ENCODE results near the gene CD2AP. TPM values are rescaled to one million over a fixed set of nuclear protein-coding genes. Genes with fewer than 3 reads are reported as not detected.

CD2AP gene
- total RNA-seq, 1 donor from 2014 or later, result 26.3 TPM

DNA sequence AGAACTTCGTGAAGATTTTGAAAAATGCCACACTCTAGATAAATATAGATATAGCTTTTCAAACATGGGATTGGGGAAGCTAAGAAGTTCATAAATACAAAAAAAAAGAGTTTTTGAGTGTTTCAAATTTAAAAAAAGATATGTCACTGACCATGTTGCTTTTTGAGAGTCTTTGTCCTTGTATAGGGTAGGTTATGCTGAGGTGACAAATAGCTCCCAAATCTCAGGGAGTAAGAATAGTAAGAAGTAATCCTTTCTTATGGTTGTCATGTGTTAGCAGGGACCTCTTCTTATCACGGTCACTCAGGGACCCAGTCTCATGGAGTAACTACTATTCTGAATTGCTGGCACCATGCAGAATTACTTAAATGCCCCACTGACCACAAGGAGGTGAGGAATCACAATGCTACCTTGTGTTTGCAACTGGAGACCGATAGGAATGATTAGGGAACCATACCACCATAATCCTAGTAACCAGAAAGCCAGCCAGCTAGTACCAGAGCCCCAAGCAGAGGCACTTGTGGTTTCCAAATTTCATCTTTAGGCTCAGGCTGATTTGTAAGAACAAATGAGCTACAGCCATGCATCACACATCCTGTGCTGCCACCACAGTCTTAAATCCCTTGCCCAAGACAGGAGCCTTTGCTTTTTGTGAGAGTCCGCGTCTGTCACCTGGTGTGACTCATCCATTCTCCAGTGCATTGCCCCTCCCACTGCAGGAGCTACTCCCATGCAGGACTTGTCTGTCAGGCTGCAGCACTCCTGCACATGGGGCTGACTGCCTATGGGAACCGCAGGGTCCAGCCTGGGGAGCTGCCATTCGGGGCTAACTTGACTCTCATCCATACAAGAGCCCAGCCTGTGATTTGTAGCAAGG, 178.4 kb downstream of the CD2AP start:
- Mint-ChIP-seq H3K36me3 (ENCODE audit: low read depth) (no peaks in the 10 kb centered on the region), H3K27me3 (peaks cover 6% of the 10 kb centered on the region), H3K27ac (no peak overlapping the region), H3K9me3 (no peaks in the 10 kb centered on the region), H3K4me1 (peaks cover 7% of the 10 kb centered on the region), H3K4me3 (no peak overlapping the region)
- DNase-seq, result peak; percentile 83
- intact Hi-C loops (cut with micrococcal nuclease), result no loop called here

DNA sequence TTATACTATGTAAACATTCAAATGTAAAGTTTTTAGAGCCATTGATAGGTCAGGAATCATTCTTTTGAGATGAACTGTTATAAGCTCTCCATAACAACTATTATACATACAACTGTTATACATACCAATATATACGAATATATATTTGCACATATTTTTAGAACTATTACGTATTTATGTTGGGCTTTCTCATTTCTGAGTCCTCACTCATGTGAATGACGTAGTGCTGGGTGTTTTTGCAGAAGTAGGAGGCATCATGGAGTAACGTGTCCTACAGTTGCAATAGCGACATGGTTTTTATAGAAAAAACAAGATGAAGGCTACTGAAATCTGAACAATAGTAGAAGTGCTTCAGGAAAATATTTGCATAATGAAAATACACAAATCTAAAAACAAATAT, 184.4 kb downstream of the CD2AP start:
- Mint-ChIP-seq H3K27ac (no peak overlapping the region), H3K36me3 (ENCODE audit: low read depth) (no peaks in the 10 kb centered on the region), H3K27me3 (peaks cover 22% of the 10 kb centered on the region), H3K4me1 (no peaks in the 10 kb centered on the region), H3K9me3 (no peaks in the 10 kb centered on the region), H3K4me3 (no peak overlapping the region)
- DNase-seq, result no peak
- intact Hi-C loops (cut with micrococcal nuclease), result no loop called here

DNA sequence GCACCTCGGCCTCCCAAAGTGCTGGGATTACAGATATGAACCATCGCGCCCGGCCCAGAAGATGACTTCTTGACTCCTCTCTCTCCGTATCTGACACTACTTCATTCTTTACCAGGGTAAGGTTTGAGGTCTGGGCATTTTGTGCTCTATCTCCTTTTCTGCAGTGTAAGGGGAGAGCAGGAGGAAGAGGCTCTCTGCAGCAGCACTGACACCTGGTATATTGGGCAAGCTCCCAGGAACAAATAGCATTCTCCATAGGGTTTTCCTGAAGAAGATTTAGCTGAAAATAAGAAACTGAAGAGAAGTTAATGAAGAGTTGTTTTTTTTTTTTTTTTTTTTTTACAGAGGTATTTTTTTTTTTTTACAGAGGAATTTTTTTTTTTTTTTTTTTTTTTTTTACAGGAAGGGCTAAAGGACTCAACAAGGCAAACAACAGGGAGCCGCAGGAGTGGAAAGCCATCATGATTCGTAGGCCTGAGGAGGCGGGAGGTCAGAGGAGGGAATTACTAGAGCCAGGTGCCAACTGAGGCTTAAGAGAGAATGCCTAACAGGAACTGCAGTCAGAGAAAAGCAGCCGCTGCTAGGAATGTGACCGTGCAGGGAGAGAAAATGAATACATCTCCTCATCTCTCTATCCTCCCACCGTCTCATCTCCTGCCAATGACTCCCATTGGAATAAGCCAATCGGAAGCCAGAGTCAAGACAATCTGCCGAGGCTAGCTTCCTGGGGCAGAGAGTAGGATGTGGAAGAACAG, 186.1 kb downstream of the CD2AP start:
- H3K27ac Mint-ChIP-seq, result no peak overlapping the region
- no peaks in the 10 kb centered on the region for H3K9me3 Mint-ChIP-seq
- no peak for DNase-seq
- no peaks in the 10 kb centered on the region for H3K36me3 Mint-ChIP-seq (ENCODE audit: low read depth)
- intact Hi-C loops (cut with micrococcal nuclease), result no loop called here
- H3K4me3 Mint-ChIP-seq, result no peak overlapping the region
- no peaks in the 10 kb centered on the region for H3K4me1 Mint-ChIP-seq
- peaks cover 27% of the 10 kb centered on the region for H3K27me3 Mint-ChIP-seq

DNA sequence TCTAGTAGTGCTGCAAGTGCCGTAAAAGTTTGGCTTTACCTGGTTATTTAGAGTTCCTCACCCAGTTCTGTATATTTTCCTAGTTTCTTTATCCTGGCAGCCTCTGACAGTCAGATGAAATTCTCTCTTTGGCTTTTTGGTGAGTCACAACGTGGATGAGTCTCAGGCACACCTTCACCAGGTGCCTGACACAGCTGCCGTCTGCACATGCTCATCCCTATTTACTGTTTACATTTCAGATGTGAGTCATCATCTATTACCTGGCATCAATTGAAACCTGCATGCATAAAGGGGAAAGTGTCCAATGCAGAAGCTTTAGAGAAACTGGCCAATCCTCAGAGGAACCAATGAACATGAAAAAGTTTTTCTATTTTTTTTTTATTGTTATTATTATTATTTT, 187.5 kb downstream of the CD2AP start:
- intact Hi-C loops (cut with micrococcal nuclease), result no loop called here
- Mint-ChIP-seq H3K9me3 (no peaks in the 10 kb centered on the region), H3K4me1 (no peaks in the 10 kb centered on the region), H3K36me3 (ENCODE audit: low read depth) (no peaks in the 10 kb centered on the region), H3K4me3 (no peak overlapping the region), H3K27me3 (peaks cover 36% of the 10 kb centered on the region), H3K27ac (no peak overlapping the region)
- DNase-seq, result no peak

DNA sequence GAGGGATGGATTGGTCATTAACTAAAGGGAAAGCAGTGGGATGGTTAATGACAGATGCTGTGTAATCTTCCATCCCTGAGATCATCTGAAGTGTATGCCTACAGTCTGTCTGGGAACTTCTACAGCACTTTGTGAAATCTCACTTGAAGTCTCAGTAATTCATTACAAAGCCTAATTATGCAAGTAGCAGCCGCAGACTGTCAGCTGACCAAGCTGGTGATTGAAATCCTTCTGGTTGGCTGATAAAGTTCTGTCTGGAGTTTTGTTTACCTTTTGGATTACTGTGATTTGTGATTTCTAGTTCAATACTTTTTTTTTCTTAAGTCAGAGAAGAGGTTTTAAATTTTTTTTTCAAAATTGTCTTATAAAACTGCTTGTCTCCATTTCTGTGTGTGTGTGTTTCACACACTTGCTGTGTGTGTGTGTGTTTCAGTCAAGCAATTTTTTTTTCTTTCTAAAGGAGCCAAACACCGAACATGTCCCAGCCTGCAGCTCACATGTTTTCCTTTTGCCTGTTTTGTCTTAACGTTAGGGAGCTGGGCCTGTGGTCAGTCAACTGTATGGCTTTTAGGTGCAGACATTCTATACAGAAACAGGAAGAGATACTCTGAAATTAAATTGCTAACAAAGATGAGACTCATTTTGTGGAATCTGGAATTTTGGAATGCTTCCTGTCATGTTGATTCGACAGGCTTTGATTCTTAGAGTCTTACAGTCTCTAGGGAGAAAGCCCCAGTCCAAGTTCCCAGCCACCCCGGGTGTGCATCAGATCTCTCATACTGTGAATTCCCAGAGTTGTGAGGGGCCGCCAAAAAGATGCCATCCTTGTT, 192.3 kb downstream of the CD2AP start:
- Mint-ChIP-seq H3K4me1 (no peaks in the 10 kb centered on the region), H3K27me3 (peaks cover 29% of the 10 kb centered on the region), H3K36me3 (ENCODE audit: low read depth) (no peaks in the 10 kb centered on the region), H3K27ac (no peak overlapping the region), H3K9me3 (no peaks in the 10 kb centered on the region), H3K4me3 (no peak overlapping the region)
- DNase-seq, result no peak
- intact Hi-C loops (cut with micrococcal nuclease), result no loop called here

DNA sequence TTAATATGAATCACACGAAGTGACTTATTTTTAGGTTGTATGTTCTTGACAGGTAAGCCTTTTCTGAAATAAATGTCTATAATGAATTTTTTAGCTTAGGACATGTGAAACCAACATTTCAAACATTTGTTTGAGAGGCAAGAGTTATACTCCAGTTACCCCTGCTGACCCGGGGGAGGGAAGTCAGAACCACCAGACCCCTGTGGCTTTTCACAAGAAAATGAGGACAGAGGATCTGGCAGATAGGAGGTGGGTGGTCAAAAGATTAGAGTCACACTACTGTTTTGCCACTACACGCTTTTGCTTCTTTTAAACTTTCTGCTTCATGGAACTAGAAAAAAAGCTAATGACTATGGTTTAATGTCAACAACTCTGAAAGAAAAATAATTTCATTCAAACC, 193.3 kb downstream of the CD2AP start:
- Mint-ChIP-seq H3K4me3 (no peak overlapping the region), H3K9me3 (no peaks in the 10 kb centered on the region), H3K27ac (no peak overlapping the region), H3K27me3 (peaks cover 27% of the 10 kb centered on the region), H3K36me3 (ENCODE audit: low read depth) (no peaks in the 10 kb centered on the region), H3K4me1 (no peaks in the 10 kb centered on the region)
- DNase-seq, result no peak
- intact Hi-C loops (cut with micrococcal nuclease), result no loop called here

DNA sequence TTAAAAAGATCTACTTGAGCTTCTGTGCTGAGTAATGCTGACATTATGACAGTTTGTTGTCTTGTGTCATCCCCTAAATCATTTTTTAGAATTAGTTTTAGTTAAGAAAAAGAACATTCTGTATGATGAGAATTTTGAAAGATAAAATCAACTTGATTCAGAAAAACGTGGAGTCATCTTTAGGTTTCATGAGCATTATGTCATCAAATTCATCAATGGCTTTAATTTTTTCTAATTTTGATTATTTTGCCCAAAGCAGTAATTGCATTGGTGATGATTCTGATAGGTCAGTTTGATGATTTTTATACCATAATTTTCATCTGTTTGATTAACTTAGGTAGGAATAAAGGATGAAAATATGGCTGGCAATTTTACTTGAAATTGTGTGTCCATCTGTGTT, 194.2 kb downstream of the CD2AP start:
- no peak for DNase-seq
- H3K4me3 Mint-ChIP-seq, result no peak overlapping the region
- no peaks in the 10 kb centered on the region for H3K36me3 Mint-ChIP-seq (ENCODE audit: low read depth)
- no peaks in the 10 kb centered on the region for H3K4me1 Mint-ChIP-seq
- no peak overlapping the region for H3K27ac Mint-ChIP-seq
- H3K9me3 Mint-ChIP-seq, result no peaks in the 10 kb centered on the region
- peaks cover 25% of the 10 kb centered on the region for H3K27me3 Mint-ChIP-seq
- intact Hi-C loops (cut with micrococcal nuclease), result no loop called here

DNA sequence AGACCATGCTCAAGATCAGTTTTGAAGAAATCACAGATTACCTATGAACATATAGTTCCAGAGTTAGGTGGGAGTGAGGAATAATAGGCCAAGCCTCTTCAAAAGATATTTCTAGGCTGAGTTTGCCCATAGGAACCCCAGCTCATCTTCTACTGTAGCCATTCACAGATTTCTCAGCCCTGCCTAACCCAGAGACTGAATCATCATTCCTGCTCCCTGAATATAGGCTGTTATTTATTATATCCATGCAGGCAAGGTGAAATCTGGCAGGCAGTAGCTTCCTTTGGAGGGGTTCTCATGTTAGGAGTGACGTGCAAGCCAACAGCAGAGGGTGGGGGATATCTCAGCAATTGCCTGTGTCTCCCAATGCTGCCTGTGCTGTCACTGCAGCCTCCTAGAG, 195.2 kb downstream of the CD2AP start:
- Mint-ChIP-seq H3K4me1 (no peaks in the 10 kb centered on the region), H3K9me3 (no peaks in the 10 kb centered on the region), H3K4me3 (no peak overlapping the region), H3K36me3 (ENCODE audit: low read depth) (no peaks in the 10 kb centered on the region), H3K27ac (no peak overlapping the region), H3K27me3 (peaks cover 27% of the 10 kb centered on the region)
- intact Hi-C loops (cut with micrococcal nuclease), result no loop called here
- no peak for DNase-seq

DNA sequence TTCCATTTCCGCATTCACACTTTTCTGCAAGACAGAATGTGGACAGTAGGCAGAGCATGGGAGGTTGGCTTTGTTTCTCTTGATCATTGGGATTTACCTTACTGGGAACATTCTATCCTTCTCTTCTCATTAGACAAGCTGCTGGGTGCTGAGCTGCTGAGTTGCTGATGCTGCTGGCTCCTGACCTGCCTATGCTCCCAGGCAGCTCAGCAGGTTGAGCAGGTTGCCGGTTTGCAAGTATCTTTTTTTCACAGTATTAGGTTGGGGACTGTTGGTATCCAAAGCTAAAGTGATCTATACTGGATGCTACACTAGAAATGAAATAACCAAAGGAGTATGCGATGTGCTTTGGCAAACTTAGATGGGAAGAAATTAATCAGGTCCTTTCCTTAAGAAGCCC, 197.1 kb downstream of the CD2AP start:
- Mint-ChIP-seq H3K36me3 (ENCODE audit: low read depth) (no peaks in the 10 kb centered on the region), H3K27ac (no peak overlapping the region), H3K4me3 (no peak overlapping the region)

More for the DNA sequence above, 197.1 kb downstream of the CD2AP start:
- peaks cover 17% of the 10 kb centered on the region for H3K27me3 Mint-ChIP-seq
- no peak for DNase-seq
- H3K9me3 Mint-ChIP-seq, result no peaks in the 10 kb centered on the region
- intact Hi-C loops (cut with micrococcal nuclease), result no loop called here
- no peaks in the 10 kb centered on the region for H3K4me1 Mint-ChIP-seq

Other genes with a start within 250 kb of the CD2AP start
- 3.8 and 4.2 TPM in 2 replicates for gene TNFRSF21, start 167.9 kb upstream of the CD2AP start, total RNA-seq
- gene ADGRF4, start 220.8 kb downstream of the CD2AP start, total RNA-seq, result not detected in 2 replicates

All from activated CD4-positive, alpha-beta T cell treated with anti-CD3 and anti-CD28 coated beads, Interleukin-2, amount 10 ng/mL, durations not matched to agents 24 days and 14 days (primary cell).